Islet precursor cell (in vitro differentiated cells): ENCODE data around the gene KIF22.
A peak's percentile ranks its signal among the peaks of the same experiment; 100 is the strongest.

Source experiments
- DNase-seq: peaks from one replicate; pipeline ENCODE4 v3.0.0-alpha.2; 2018

KIF22 gene

DNA sequence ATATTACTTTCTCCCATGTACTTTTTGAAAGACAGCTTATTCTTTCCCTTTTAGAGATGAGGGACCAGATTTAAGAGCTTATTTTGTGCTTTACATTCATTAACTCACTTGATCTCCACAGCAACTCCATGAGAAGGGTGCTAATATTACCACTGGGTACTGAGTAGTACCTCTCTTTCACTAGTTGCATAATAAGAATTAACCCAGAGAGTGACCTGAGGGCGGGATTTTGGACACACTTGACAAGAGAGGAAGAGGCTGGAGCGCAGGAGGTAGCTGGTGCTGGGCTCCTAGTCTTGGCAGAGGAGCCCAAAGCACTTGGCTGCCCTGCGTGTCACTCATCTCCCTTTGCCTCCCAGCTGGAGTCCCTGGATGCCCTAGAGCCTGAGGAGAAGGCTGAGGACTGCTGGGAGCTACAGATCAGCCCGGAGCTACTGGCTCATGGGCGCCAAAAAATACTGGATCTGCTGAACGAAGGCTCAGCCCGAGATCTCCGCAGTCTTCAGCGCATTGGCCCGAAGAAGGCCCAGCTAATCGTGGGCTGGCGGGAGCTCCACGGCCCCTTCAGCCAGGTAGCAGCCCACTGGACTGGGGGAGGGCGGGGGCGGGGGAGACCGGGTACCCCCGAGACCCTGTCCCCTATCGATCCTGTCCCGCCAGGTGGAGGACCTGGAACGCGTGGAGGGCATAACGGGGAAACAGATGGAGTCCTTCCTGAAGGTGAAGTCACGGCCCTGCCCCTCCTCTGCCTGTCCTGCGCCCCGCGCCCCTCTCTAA is 14.1 kb downstream of the KIF22 start:
- no peak for DNase-seq

DNA sequence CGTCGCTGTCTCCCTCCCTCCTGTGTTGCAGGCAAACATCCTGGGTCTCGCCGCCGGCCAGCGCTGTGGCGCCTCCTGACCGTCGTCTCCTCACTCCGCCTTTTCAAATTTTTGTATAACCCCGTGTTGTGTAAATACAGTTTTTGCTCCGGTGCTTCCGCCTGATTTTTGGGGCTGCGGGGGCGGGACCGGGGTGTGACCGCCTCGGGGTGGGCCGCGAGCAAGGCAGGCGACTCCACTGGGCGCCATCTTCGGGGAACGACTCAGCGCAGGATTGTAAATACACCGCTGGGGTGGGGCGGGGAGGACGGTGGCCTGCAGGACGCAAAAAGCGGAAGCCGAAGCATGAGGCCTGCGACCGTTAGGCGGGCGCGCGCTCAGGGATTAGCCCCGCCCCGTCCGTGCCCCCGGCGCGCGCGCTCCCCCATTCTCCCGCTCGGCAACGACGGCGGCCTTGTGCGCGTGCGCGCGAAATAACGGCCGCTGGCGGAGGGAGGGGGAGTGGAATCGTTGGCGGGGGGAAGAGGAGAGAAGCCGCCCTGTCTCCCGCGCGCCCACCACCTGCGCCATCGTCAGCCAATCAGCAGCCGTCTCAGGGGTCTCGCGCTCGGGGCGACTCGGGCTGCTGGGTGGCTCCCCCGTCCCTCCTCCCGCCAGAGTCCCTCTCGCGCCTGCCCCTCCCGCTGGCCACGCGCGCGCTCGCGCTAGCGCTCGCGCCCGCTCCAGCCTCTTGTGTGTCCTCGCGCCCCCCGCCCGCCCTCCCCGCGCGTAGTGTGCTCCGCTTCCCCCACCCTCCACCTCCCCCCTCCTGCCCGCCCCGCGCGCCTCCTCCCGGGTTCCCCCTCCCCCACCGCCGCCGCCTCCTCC is 14.9 kb downstream of the KIF22 start:
- DNase-seq, result peak; percentile 99

DNA sequence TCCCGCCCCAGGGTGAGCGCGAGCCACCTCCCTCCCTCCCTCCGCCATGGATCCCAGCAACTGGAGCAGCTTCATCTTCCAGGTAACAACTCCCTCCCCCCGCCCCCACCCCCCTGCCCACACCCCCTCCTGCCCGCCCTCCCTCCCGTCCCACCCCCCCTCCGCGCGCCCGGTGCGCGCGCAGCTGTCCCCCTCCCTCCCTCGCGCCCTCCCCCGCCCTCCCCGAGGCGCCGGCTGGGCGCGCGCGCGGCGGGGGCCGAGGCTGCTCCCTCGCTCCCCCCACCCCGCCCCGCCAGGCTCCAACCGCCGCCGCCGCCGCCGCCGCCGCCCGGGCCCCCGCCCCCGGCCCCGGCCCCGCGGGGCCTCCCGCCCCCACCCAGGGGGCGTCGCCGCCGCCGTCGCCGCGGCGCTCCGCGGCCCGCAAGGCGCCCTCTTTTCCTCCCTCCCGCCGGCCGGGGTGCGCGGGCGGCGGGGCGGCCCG is 15.6 kb downstream of the KIF22 start, which contains the start of gene MAZ:
Gene MAZ (plus strand): TSS at position 431 of the 481 bp plus-strand sequence. CDS start 173 bp downstream, outside the sequence.
- DNase-seq, result no peak

DNA sequence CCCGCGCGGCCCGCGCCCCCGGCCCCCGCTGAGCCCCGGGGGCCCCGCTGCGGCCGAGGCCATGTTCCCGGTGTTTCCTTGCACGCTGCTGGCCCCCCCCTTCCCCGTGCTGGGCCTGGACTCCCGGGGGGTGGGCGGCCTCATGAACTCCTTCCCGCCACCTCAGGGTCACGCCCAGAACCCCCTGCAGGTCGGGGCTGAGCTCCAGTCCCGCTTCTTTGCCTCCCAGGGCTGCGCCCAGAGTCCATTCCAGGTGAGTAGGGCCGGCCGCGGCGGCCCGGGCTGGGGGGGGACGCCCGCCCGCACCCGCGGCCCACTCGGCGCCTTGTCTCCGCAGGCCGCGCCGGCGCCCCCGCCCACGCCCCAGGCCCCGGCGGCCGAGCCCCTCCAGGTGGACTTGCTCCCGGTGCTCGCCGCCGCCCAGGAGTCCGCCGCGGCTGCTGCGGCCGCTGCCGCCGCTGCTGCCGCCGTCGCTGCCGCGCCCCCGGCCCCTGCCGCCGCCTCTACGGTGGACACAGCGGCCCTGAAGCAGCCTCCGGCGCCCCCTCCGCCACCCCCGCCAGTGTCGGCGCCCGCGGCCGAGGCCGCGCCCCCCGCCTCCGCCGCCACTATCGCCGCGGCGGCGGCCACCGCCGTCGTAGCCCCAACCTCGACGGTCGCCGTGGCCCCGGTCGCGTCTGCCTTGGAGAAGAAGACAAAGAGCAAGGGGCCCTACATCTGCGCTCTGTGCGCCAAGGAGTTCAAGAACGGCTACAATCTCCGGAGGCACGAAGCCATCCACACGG is 16.3 kb downstream of the KIF22 start:
- DNase-seq, result peak; percentile 79

DNA sequence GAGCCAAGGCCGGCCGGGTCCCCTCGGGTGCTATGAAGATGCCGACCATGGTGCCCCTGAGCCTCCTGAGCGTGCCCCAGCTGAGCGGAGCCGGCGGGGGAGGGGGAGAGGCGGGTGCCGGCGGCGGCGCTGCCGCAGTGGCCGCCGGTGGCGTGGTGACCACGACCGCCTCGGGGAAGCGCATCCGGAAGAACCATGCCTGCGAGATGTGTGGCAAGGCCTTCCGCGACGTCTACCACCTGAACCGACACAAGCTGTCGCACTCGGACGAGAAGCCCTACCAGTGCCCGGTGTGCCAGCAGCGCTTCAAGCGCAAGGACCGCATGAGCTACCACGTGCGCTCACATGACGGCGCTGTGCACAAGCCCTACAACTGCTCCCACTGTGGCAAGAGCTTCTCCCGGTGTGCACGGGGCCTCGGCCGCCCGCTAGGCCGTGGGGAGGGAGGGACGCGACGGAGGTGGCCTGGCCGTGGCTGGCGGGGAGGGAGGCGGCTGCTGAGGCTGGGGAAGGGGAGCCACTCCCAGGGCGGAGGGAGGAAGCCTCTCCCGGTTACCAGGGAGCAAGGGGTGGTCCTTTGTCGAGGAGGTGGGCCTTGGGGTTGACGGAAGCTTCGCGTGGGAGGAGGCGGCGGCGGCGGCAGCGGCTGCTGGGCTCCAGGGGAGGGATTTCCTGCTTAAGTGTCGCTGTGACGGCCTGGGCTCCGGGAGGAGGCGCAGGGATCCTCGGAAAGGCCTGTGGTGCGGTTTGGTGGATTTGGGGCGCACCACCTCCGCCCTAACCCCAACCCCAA is 17.1 kb downstream of the KIF22 start:
- DNase-seq, result peak; percentile 95

DNA sequence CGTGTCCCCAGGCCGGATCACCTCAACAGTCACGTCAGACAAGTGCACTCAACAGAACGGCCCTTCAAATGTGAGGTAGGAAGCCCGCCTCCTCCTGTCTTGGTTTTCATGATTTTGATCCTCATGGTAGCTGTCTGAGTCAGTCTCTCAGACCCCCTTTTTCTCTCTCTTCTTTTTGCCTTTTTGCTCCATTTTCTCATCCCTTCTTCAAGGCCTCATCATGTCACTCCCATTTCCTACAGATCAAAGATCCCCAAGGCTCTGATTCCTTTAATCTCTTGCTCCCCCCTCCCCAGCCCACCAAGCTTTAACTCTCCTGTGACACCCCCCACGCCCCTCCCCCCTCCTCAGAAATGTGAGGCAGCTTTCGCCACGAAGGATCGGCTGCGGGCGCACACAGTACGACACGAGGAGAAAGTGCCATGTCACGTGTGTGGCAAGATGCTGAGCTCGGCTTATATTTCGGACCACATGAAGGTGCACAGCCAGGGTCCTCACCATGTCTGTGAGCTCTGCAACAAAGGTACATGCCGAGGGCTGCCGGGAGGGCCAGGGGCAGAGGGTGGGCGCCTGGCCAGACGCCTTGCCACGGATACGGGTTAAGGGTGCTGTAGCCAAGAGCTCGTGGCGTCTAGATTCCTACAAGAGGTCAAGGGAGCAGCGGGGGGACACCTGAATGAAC is 17.8 kb downstream of the KIF22 start:
- no peak for DNase-seq

DNA sequence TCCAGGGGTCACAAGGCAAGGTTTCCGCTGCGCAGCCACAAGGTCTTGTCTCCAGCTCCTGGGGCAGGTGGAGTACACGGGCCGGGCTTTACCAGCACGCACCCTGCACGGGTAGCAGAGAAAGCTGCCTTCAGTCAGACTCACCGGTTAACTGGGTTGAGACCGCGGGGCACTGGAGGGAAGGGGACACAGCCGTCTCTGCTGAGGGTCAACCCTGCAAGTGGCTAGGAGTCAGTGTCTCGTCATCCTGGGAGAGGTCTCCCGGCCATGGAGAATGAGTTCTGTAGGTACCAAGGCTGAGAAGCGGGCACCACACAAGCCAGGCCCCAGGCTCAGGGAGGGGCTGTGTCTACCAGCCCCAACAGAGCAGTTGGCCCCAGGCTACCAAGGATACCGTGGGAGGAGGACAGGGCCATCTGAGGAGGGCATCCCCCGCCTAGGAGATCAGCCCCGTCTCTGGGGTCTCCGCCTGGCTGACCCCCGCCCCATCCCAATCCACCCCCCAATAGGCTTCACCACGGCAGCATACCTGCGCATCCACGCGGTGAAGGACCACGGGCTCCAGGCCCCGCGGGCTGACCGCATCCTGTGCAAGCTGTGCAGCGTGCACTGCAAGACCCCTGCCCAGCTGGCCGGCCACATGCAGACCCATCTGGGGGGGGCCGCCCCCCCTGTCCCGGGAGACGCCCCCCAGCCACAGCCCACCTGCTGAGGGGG is 18.6 kb downstream of the KIF22 start:
- DNase-seq, result no peak

DNA sequence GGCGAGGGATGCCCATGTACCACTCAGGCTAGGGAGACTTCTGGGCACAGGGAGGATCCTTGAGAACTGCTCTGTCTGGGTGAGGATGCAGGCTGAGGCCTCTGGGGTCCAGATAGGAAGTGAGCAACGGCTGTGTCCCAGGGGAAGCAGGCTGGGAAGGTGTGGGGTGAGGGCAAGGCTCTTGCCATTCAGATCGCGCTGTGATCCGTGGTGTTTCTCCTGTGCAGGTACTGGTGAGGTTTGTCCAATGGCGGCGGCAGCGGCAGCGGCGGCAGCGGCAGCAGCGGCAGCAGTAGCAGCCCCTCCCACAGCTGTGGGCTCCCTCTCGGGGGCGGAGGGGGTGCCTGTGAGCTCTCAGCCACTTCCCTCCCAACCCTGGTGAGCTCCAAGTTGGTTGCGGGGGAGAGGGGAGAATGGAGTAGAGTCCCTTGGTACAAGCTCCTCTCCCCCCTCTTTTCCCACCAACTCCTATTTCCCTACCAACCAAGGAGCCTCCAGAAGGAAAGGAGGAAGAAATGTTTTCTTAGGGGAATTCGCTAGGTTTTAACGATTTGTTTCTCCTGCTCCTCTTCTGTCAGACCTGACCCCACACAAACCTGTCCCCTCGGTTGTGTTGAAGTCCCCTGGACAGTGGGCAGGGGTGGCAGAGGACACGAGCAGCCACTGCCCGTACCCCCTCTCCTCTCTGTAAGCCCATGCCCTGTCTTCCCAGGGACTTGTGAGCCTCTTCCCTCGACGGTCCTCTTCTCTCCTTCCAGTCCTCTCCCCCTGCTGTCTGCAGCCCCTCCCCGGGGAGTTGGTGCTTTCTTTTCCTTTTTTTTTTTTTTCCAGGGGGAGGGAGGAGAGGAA is 19.5 kb downstream of the KIF22 start:
- DNase-seq, result no peak

DNA sequence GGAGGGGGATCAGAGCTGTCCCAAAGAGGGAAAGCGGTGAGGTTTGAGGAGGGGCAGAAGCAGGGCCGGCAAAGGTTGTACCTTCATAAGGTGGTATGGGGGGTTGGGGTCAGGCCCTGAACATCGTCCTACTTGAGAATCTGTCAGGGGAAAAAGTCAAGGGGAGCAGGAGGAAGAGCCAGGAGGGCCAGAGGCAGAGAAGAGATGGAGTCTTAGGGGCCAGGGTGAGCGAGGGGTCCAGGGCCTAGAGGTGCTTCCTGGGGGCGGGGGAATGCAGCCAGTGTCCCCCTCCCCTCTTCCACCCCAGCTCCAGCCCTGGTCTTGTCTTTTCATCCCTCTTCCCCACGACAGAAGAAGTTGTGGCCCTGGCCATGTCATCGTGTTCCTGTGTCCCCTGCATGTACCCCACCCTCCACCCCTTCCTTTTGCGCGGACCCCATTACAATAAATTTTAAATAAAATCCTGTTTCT is 20.2 kb downstream of the KIF22 start:
- DNase-seq, result no peak

DNA sequence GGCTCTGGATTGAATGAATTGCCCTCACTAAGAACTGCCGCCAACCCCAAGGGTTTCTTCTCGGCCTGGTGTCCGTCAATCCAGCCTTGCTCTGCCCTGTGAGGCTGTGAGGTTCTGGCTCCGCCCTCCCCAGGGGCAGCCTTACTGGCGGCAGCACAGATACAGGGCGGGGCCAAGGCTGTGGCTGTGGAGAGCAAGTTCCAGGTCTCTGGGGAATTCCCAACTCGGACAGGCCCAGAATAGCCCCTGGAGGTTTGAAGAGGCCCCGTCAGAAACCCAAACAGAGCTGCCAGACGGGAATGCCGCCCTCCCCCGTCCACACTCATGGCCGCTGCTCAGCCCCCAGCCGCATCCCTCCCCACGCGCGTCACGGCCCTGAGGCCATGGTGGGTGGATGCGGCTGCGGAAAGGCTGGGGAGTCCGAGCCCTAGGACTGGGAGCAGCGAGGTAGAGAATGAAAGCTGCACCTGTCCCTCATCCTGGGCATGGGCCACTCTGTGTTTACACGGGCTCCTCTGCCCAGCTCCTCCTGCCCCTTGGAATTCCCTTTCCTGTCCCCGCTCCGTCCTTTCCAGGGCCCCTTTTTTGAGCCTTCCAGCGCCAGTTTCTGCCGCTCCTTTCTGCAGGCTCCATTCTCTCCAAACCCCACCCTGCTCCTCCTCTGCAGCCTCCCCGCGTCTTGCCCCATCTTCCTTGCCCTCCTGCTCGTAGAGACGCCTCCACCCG is 20.8 kb downstream of the KIF22 start:
- peak; percentile 100 for DNase-seq

DNA sequence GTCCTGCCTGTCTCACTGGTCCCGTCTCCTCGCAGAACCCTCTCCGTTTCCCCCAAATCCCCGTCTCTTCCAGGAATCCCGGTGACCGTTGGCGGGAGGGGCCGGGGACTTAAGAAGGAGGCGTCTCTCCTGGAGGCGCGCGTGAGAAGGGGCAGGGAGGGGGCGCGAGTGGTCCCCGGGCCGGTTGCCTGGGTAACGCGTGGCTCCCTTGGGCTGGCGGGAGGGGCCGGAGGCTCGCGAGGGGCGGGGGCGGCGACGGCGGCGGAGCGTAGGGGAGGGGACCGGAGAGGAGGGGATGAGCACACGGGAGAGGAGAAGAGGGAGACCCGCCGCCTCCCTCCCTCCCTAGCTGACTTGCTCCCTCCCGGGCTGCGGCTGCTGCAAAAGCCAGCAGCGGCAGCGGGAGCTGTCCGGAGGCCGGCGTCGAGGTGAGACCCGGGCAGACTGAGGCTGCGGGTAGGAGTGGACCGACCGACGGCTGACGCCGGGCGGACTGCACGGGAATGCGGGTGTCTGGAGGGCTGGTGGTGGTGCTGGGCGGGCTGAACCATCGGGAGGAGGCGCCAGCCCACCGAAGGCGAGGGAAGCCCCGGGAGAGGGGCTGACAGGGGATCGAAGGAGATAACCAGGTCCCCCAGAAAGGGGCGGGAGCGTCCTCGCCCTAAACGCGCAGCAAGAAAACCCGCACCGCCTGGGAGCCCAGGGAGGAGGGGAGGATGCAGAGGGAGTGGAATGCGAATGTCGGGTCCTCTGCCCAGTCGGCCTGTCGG is 21.5 kb downstream of the KIF22 start, which contains the start of gene PRRT2:
Gene PRRT2 (plus strand): TSS at position 298 of the 770 bp plus-strand sequence. CDS start 862 bp downstream, outside the sequence.
- peak; percentile 80 for DNase-seq

DNA sequence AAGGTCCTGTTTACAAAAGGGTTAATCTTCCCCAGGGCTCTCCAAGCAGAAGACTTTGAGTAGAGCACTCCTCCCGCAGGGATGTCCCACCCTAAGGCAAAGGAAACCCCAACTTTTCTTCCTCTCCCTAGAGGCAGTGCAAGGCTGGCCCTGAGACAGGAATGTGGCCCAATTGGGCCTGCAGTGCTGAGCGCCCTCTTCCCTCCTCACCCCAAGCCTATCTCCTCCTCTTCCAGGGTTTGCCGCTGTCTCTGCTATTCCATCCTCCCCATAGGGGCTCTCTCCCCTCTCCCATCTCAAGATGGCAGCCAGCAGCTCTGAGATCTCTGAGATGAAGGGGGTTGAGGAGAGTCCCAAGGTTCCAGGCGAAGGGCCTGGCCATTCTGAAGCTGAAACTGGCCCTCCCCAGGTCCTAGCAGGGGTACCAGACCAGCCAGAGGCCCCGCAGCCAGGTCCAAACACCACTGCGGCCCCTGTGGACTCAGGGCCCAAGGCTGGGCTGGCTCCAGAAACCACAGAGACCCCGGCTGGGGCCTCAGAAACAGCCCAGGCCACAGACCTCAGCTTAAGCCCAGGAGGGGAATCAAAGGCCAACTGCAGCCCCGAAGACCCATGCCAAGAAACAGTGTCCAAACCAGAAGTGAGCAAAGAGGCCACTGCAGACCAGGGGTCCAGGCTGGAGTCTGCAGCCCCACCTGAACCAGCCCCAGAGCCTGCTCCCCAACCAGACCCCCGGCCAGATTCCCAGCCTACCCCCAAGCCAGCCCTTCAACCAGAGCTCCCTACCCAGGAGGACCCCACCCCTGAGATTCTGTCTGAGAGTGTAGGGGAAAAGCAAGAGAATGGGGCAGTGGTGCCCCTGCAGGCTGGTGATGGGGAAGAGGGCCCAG is 22.4 kb downstream of the KIF22 start:
- DNase-seq, result no peak

DNA sequence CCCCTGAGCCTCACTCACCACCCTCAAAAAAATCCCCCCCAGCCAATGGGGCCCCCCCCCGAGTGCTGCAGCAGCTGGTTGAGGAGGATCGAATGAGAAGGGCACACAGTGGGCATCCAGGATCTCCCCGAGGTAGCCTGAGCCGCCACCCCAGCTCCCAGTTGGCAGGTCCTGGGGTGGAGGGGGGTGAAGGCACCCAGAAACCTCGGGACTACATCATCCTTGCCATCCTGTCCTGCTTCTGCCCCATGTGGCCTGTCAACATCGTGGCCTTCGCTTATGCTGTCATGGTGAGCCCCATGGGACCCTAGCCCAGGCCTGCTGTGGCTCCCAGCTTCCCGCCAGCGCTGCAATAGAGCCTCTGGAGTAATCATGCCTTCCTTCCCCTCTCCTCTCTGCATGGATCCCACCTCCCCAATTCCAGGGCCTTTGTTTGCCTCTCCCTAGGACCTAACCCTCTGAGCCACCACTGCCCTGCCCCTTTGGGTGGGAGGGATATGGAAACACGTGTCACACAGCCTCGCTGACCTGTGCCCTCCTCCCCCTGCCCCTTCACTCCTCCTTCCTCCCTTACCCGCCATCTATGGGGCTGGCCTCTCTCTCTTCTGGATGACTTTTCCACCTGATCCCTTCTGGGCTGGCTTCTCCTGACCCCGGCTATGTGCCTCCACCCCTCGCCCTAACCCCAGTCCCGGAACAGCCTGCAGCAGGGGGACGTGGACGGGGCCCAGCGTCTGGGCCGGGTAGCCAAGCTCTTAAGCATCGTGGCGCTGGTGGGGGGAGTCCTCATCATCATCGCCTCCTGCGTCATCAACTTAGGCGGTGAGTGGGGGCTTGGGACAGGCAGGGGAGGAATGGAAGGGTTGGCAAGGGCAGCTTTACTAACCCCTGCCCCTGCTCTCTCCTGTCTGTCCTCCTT is 23.4 kb downstream of the KIF22 start:
- DNase-seq, result no peak

DNA sequence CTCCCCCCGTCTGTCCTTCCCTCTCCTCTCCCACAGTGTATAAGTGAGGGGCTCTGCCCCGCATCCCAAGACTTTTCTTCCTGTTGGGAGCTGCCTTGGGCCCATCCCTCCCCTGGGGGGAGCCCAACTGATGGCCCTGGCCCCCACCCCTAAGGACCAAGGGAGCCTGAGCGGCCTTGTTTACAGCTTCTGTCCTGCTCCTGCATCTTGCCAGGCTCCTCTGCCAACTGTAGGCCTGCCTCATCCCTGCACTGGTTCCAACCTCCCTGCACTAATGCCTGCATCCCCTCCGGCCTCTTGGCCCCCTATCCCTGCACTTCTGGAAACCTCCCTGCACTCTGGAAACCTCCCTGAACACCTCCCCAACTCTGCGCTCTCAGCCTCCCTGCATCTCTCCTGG is 24.0 kb downstream of the KIF22 start:
- no peak for DNase-seq

DNA sequence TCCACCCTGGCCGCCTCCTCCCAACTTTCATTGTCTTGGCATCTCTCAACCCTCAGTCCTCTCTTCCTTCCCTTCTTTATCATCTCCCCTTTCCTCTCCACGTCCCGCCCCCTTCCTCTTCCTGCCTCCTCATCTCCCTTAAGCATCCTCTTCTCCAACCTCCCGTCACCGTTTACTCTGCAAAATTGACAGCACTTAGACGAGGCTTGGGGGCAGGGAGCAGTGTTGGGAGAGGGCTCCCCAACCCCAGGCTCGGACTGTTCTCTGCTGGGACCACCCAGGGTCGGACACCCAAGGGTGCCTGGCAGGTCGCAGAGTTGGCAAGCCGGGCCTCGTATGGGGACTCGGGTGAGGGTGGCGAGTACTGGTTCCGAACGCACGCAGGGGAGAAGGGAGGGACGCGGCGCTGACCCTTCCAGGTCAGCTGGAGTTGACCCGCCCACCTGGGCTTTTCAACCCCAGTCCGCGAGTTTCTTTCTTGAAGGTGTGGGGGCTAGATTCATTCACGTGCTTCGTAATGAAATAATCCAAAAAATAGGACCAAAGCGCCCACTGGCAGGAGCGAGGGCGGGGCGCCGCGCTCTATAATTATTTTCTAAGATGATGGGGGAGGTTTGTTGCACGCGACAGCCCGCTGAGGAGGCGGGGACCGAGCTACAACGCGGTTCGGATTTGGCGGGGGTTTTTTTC is 24.6 kb downstream of the KIF22 start:
- no peak for DNase-seq
